SK-N-MC (cell line): Measurements from ENCODE around the gene COQ8A.

Experiments
- EZH2 ChIP-seq: fragments of 200-600 bp; sonication (generic); IDR thresholded peaks from one replicate; pipeline ENCODE4 v1.6.1; 2017; ENCODE audit warnings: antibody characterized with exemption
- POLR2AphosphoS5 ChIP-seq: IDR thresholded peaks from 2 replicates; pipeline ENCODE4 v1.6.1; 2012; ENCODE audit warnings: mild to moderate bottlenecking, low read depth, low read length, borderline replicate concordance

- TF ChIP-seq POLR2AphosphoS5 (no peak), EZH2 (no peak)
Observed at GRCh38 chr1:226974544-226975258, 34.6 kb downstream of the COQ8A start.
